ENCODE results near the gene CRMP1.

Gene CRMP1

GRCh38 chr4:5893004-5893580 lies at the start of gene CRMP1:
Gene CRMP1, minus strand, starts transcription at chr4:5893086. Its CDS starts 117 bp downstream, at chr4:5892969.
- DNase-seq (ENCODE audit: low read depth) = no peak

- no peak for DNase-seq (ENCODE audit: low read depth)
Observed at GRCh38 chr4:5941601-5942000, 48.7 kb upstream of the CRMP1 start.

- no peak for DNase-seq (ENCODE audit: low read depth)
Observed at GRCh38 chr4:5940470-5941203, 47.8 kb upstream of the CRMP1 start.

- no peak for DNase-seq (ENCODE audit: low read depth)
Observed at GRCh38 chr4:5933996-5934831, 41.3 kb upstream of the CRMP1 start.

- DNase-seq (ENCODE audit: low read depth) = no peak
Observed at GRCh38 chr4:5933116-5933515, 40.2 kb upstream of the CRMP1 start.

- no peak for DNase-seq (ENCODE audit: low read depth)
Observed at GRCh38 chr4:5932035-5932568, 39.2 kb upstream of the CRMP1 start.

GRCh38 chr4:5931526-5931925 lies 38.6 kb upstream of the CRMP1 start:
- no peak for DNase-seq (ENCODE audit: low read depth)

GRCh38 chr4:5930876-5931275 lies 38.0 kb upstream of the CRMP1 start:
- DNase-seq (ENCODE audit: low read depth) = no peak

- no peak for DNase-seq (ENCODE audit: low read depth)
Observed at GRCh38 chr4:5930456-5930855, 37.6 kb upstream of the CRMP1 start.

GRCh38 chr4:5928844-5929420 lies 36.0 kb upstream of the CRMP1 start:
- DNase-seq (ENCODE audit: low read depth) = no peak

- no peak for DNase-seq (ENCODE audit: low read depth)
Observed at GRCh38 chr4:5928274-5928673, 35.4 kb upstream of the CRMP1 start.

- no peak for DNase-seq (ENCODE audit: low read depth)
Observed at GRCh38 chr4:5927747-5928146, 34.9 kb upstream of the CRMP1 start.

- no peak for DNase-seq (ENCODE audit: low read depth)
Observed at GRCh38 chr4:5927116-5927515, 34.2 kb upstream of the CRMP1 start.

- DNase-seq (ENCODE audit: low read depth) = no peak
Observed at GRCh38 chr4:5926598-5926997, 33.7 kb upstream of the CRMP1 start.

GRCh38 chr4:5925419-5926200 lies 32.7 kb upstream of the CRMP1 start:
- DNase-seq (ENCODE audit: low read depth) = no peak

- DNase-seq (ENCODE audit: low read depth) = no peak
Observed at GRCh38 chr4:5924461-5925125, 31.7 kb upstream of the CRMP1 start.

GRCh38 chr4:5923376-5923775 lies 30.5 kb upstream of the CRMP1 start:
- no peak for DNase-seq (ENCODE audit: low read depth)

- no peak for DNase-seq (ENCODE audit: low read depth)
Observed at GRCh38 chr4:5922556-5922955, 29.7 kb upstream of the CRMP1 start.

GRCh38 chr4:5921981-5922380 lies 29.1 kb upstream of the CRMP1 start:
- DNase-seq (ENCODE audit: low read depth) = no peak

GRCh38 chr4:5921101-5921980 lies 28.5 kb upstream of the CRMP1 start:
- DNase-seq (ENCODE audit: low read depth) = no peak
